Measurements from ENCODE around the gene DLGAP1. TPM values are rescaled to one million over a fixed set of nuclear protein-coding genes. Genes with fewer than 3 reads are reported as not detected.
A peak's percentile ranks its signal among the peaks of the same experiment; 100 is the strongest.

DLGAP1 gene
- total and polyA plus RNA-seq, 2 of the 4 experiments (the other 2 are of a cell fraction): under 0.01 to 0.09 TPM

DNA sequence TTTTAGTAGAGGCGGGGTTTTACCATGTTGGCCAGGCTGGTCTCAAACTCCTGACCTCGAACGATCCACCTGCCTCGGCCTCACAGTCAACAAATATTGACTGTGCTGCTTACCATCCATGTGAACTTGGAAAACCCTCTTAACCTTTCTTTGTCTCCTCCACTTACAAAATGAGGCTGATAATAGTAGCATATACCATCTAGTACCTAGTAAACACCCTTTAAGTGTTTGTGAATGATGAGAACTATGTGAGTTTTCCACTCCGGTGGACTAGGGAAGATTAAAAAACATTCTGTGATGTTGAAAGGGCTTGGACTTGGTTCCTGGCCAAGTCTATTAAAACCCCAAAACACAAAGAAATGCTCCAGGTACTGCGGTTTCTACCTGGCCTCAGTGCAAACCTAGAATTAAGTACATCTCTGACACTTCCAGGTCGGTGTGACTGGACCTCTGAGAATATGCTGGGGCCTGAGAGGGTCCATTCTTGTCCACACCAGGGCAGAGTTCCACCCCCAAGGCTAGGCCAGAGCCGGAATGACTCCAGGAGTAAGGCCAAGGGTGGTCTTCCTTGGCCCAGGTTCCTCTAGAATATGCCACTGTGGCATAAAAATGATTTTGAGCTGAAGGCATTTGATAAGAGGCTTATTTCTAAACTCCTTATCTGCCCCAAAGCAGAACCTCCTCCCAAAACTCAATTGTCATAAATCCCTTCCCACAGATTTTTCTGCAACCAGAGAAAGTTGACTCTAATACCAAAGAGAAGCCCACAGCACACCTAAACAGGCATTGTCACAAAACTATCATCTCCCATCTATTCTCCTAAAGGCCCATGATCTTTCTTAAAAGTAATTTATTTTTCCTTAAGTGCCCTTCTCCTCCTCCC is 787.6 kb downstream of the DLGAP1 start:
- no TSS peak for BruUV-seq (replicated peaks)
- no peak overlapping the region for H3K23ac ChIP-seq (ENCODE audit: low read depth, low read length)
- dilution Hi-C loops (cut with HindIII; ENCODE audit: low sequenced_read_pairs, unreplicated experiment): no loop called here

More for the DNA sequence above, 787.6 kb downstream of the DLGAP1 start:
- Histone ChIP-seq H3K4me1 (ENCODE audit: control insufficient read depth, insufficient read depth, low read length) (peaks cover 10% of the 10 kb centered on the region), H4K91ac (ENCODE audit: insufficient read depth, low read depth, low read length) (no peak overlapping the region), H2AFZ (replicated peaks; ENCODE audit: low read length, poor library complexity) (no peak overlapping the region), H3K56ac (ENCODE audit: extremely low read depth, insufficient read depth, low read length) (no peak overlapping the region), H4K8ac (ENCODE audit: low read depth in 2 of 2, low read length in 2 of 2) (no peak overlapping the region), H2BK5ac (ENCODE audit: low read depth, low read length, poor library complexity, severe bottlenecking) (no peak overlapping the region), H2BK120ac (ENCODE audit: low read depth, low read length) (peak overlapping the region; percentile 42; the same call in 1 of the 2 replicates), H2AK9ac (replicated peaks; ENCODE audit: low read depth, low read length, poor library complexity) (no peak overlapping the region), H3K79me1 (ENCODE audit: low read depth in 1 of 2, low read length in 2 of 2) (no peaks in the 10 kb centered on the region), H3K9me3 (ENCODE audit: control insufficient read depth, insufficient read depth, low read length) (peaks cover 3% of the 10 kb centered on the region), H3K18ac (ENCODE audit: low read depth, low read length) (no peak overlapping the region), H2BK15ac (ENCODE audit: low read depth, low read length) (peak overlapping the region; percentile 11; the same call in 1 of the 3 replicates), H3K14ac (replicated peaks; ENCODE audit: low read depth, low read length) (no peak overlapping the region), H3K27ac (ENCODE audit: insufficient read depth, low read length) (no peak overlapping the region), H2BK20ac (ENCODE audit: low read depth, low read length) (no peak overlapping the region), H3K4me3 (ENCODE audit: insufficient read depth, low read depth, low read length) (no peak overlapping the region), H3K36me3 (ENCODE audit: control insufficient read depth, insufficient read depth, low read length) (no peaks in the 10 kb centered on the region), H3K27me3 (ENCODE audit: control insufficient read depth, insufficient read depth, low read length) (no peaks in the 10 kb centered on the region), H3K9me1 (ENCODE audit: insufficient read depth, low read length) (no peaks in the 10 kb centered on the region), H4K20me1 (ENCODE audit: insufficient read depth, low read length) (no peaks in the 10 kb centered on the region), H3K4ac (ENCODE audit: low read depth, low read length) (no peak overlapping the region), H3K4me2 (ENCODE audit: low read depth, low read length) (no peak overlapping the region), H2AK5ac (ENCODE audit: low read depth, low read length) (peak overlapping the region; percentile 28; the same call in 1 of the 2 replicates), H4K5ac (ENCODE audit: low read depth, low read length) (no peak overlapping the region), H3K9ac (ENCODE audit: low read depth, low read length) (no peak overlapping the region)
- DNase-seq (no peak), ATAC-seq (ENCODE audit: low read depth) (no peak)
- intact Hi-C loops (cut with micrococcal nuclease) (loop anchor here (5.0 kb wide), 1 partner anchor 735 kb away; no protein-coding TSS in a partner anchor), in situ Hi-C loops (cut with MboI; ENCODE audit: low sequenced_read_pairs) (loop anchor here (5.0 to 10.0 kb wide), 3 partner anchors 73 to 385 kb away; partner anchors contain the start of gene TGIF1)
- CTCF ChIA-PET: interaction anchor here (1.5 to 3.4 kb wide), 7 partner anchors 15 to 388 kb away, joined by 4 to 28 read pairs (median 7); no protein-coding TSS in a partner anchor
- POLR2A ChIA-PET (ENCODE audit: unreplicated experiment): interaction anchor here (0.7 to 1.8 kb wide), 2 partner anchors 64 to 406 kb away, joined by 6 to 9 read pairs; partner anchors contain the start of gene MYL12B
- no CpG with 5 or more reads among the region's 8 CpGs for WGBS, 2 experiments (ENCODE audit: extremely low coverage in 2 of 2, insufficient read length in 1 of 2)
- TF ChIP-seq, protein P1, sequence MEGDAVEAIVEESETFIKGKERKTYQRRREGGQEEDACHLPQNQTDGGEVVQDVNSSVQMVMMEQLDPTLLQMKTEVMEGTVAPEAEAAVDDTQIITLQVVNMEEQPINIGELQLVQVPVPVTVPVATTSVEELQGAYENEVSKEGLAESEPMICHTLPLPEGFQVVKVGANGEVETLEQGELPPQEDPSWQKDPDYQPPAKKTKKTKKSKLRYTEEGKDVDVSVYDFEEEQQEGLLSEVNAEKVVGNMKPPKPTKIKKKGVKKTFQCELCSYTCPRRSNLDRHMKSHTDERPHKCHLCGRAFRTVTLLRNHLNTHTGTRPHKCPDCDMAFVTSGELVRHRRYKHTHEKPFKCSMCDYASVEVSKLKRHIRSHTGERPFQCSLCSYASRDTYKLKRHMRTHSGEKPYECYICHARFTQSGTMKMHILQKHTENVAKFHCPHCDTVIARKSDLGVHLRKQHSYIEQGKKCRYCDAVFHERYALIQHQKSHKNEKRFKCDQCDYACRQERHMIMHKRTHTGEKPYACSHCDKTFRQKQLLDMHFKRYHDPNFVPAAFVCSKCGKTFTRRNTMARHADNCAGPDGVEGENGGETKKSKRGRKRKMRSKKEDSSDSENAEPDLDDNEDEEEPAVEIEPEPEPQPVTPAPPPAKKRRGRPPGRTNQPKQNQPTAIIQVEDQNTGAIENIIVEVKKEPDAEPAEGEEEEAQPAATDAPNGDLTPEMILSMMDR (conservative IDR thresholded peaks at IDR 0.05; ENCODE audit: low read depth, low read length): no peak
- no peak for TF ChIP-seq MAZ (IDR thresholded peaks at IDR 0.05; ENCODE audit: borderline replicate concordance, low read depth, low read length)
- TF ChIP-seq NFE2L2 (IDR thresholded peaks at IDR 0.05; ENCODE audit: low read depth, low read length): no peak
